GM10248 (cell line): Measurements from ENCODE around the gene SH3BGR.

Experiments
- CTCF ChIA-PET: fragments of 300-600 bp; sonication (Branson Sonifier 250); formaldehyde crosslinking; extraction: SDS; loops from one replicate; lab custom pipeline; 2021; ENCODE audit warnings: antibody characterized with exemption; lab: Yijun Ruan, JAX
- POLR2A ChIA-PET: fragments of 350-650 bp; sonication (Branson Sonifier 250); formaldehyde crosslinking; extraction: SDS; loops from one replicate; lab custom pipeline; 2020; ENCODE audit warnings: antibody characterized with exemption; lab: Yijun Ruan, JAX
- DNase-seq: peaks from one replicate; pipeline ENCODE4 v3.0.0; 2012; ENCODE audit errors: extremely low spot score
- CTCF ChIP-seq: IDR thresholded peaks from 2 replicates; pipeline ENCODE4 v1.5.1; 2012; ENCODE audit warnings: mild to moderate bottlenecking, low read depth; ENCODE audit errors: extremely low read depth, missing control alignments, control extremely low read depth

The SH3BGR gene

GRCh38 chr21:39525129-39525528 is 73.4 kb downstream of the SH3BGR start:
- POLR2A ChIA-PET, result no interaction called here
- no peak for DNase-seq
- no peak for TF ChIP-seq CTCF
- CTCF ChIA-PET, result interaction anchor here (1.0 kb wide), 1 partner anchor 190 kb away, joined by 3 read pairs; no protein-coding TSS in a partner anchor

GRCh38 chr21:39525601-39526000 is 73.8 kb downstream of the SH3BGR start:
- no peak for DNase-seq
- POLR2A ChIA-PET, result no interaction called here
- TF ChIP-seq CTCF, result no peak
- CTCF ChIA-PET, result interaction anchor here (1.0 kb wide), 1 partner anchor 189 kb away, joined by 3 read pairs; no protein-coding TSS in a partner anchor

DNA sequence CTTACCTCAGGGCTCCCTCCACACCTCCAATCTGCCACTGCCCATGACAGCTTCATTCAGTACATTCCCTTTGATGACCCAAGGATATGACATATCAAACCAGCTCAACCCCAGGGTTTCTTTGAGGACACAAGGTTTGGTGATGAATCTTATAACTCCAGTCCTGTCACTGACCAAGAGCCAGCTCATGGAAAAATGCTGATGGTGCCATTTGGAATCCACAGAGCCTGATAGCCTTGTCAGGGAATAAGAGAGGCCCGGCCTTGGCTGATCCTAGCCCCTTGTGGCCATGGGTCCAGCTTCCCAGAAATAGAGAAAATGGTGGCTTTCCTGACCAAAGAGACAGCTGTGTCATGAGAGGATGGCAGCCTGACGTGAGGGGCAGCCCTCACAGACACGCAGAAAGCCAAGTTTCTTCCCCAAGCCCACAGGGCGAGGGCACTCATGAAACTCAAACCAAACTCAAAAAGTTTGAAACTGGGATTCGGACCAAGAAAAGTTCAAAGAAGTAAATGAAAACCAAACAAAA is 75.4 kb downstream of the SH3BGR start:
- CTCF ChIA-PET, result interaction anchor here (1.3 kb wide), 1 partner anchor 9 kb away, joined by 9 read pairs; no protein-coding TSS in a partner anchor

GRCh38 chr21:39527664-39528381 is 76.1 kb downstream of the SH3BGR start:
- DNase-seq, result no peak
- no peak for TF ChIP-seq CTCF
- CTCF ChIA-PET, result interaction anchor here (1.3 to 1.8 kb wide), 2 partner anchors 10 kb away, joined by 8 to 9 read pairs; no protein-coding TSS in a partner anchor
- POLR2A ChIA-PET, result no interaction called here

More for the DNA sequence above, 75.4 kb downstream of the SH3BGR start:
- POLR2A ChIA-PET, result no interaction called here
- no peak for TF ChIP-seq CTCF
- no peak for DNase-seq

- CTCF ChIA-PET, result interaction anchor here (1.2 to 1.8 kb wide), 2 partner anchors 11 to 21 kb away, joined by 3 to 8 read pairs; no protein-coding TSS in a partner anchor
- POLR2A ChIA-PET, result no interaction called here
Measured at GRCh38 chr21:39529026-39529425, 77.3 kb downstream of the SH3BGR start.

GRCh38 chr21:39531064-39531463 is 79.3 kb downstream of the SH3BGR start:
- ChIA-PET CTCF (no interaction called here), POLR2A (no interaction called here)
- TF ChIP-seq CTCF, result no peak
- no peak for DNase-seq

More at GRCh38 chr21:39529026-39529425, 77.3 kb downstream of the SH3BGR start:
- no peak for DNase-seq
- no peak for TF ChIP-seq CTCF
